ENCODE measurements around the gene IL34.

IL34 gene

GRCh38 chr16:70681382-70682238 lies 35.3 kb downstream of the IL34 start:
- Mint-ChIP-seq H3K9me3 (no peaks in the 10 kb centered on the region), H3K27ac (peak overlapping the region in 1 of 3 experiments; percentile 23), H3K4me3 (peak overlapping the region; percentile 46 to 88 (median 51)), H3K27me3 (ENCODE audit: low read depth) (no peaks in the 10 kb centered on the region), H3K4me1 (peaks cover 27% of the 10 kb centered on the region), H3K36me3 (ENCODE audit: low read depth) (peaks cover 11% of the 10 kb centered on the region)
- no peak for TF ChIP-seq CTCF (IDR thresholded peaks at IDR 0.05; ENCODE audit: unreplicated experiment in 3 of 3)

- H3K4me3 Mint-ChIP-seq, result peak overlapping the region; percentile 75 to 88 (median 82)
- H3K4me1 Mint-ChIP-seq, result peaks cover 36% of the 10 kb centered on the region
- no peak for TF ChIP-seq CTCF (IDR thresholded peaks at IDR 0.05; ENCODE audit: unreplicated experiment in 3 of 3)
- no peaks in the 10 kb centered on the region for H3K27me3 Mint-ChIP-seq (ENCODE audit: low read depth)
- H3K36me3 Mint-ChIP-seq (ENCODE audit: low read depth), result peaks cover 11% of the 10 kb centered on the region
- peak overlapping the region in 1 of 3 experiments; percentile 31 for H3K27ac Mint-ChIP-seq
- H3K9me3 Mint-ChIP-seq, result no peaks in the 10 kb centered on the region
These were observed 36.1 kb downstream of the IL34 start for GRCh38 chr16:70682239-70683145.

GRCh38 chr16:70683146-70683944 lies 37.0 kb downstream of the IL34 start:
- Mint-ChIP-seq H3K36me3 (ENCODE audit: low read depth) (peaks cover 7% of the 10 kb centered on the region), H3K4me1 (peaks cover 45% of the 10 kb centered on the region), H3K9me3 (no peaks in the 10 kb centered on the region), H3K27me3 (ENCODE audit: low read depth) (peaks cover 2% of the 10 kb centered on the region), H3K4me3 (peak overlapping the region; percentile 75 to 91 (median 89)), H3K27ac (peak overlapping the region in 2 of 3 experiments; percentile 62 to 67)
- no peak for TF ChIP-seq CTCF (IDR thresholded peaks at IDR 0.05; ENCODE audit: unreplicated experiment in 3 of 3)

- Mint-ChIP-seq H3K36me3 (ENCODE audit: low read depth) (peaks cover 3% of the 10 kb centered on the region), H3K27ac (peak overlapping the region in 2 of 3 experiments; percentile 62 to 67), H3K27me3 (ENCODE audit: low read depth) (peaks cover 5% of the 10 kb centered on the region), H3K4me3 (peak overlapping the region; percentile 85 to 91 (median 89)), H3K4me1 (peaks cover 45% of the 10 kb centered on the region), H3K9me3 (no peaks in the 10 kb centered on the region)
- no peak for TF ChIP-seq CTCF (IDR thresholded peaks at IDR 0.05; ENCODE audit: unreplicated experiment in 3 of 3)
These were observed 38.0 kb downstream of the IL34 start for GRCh38 chr16:70684146-70685060.
